ENCODE results near the gene NUMB.

NUMB gene

DNA sequence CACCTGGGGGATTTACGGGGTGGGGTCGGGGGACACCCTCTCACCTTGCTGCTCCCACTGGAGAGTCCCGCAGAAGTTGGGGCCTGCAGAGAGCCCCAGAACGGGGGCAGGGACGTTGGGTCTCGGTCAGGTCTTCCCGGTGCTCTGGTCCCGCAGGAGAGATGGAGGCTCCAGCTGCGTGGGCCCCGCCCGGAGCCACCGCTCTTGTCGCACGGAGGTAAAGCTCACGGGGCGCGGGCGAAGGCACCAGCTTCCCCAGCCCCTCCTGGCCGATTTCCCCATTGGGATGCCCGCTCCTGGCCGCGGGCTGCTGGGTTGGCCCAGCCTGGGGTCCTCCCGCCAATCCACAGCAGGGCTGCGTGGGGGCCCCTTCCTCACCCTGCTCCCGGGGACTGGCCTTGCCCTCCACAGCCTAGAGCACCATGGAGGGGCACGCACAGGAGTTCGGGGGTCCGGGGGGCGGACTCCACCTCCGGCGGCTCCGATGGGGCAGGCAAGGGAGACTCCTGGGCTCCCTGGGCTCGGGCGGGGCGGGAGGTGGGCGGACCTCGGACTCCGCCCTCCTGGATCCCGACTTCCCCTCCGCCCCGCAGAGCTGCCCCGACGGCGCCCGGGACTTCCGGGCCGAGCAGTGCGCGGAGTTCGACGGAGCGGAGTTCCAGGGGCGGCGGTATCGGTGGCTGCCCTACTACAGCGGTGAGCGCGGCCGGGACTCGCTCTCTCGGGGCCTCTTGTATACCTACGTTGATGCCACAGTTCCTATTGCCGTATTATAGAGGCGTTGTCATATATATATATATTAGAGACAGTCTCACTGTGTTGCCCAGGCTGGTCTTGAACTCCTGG, 212.6 kb downstream of the NUMB start:
- DNase-seq (ENCODE audit: low read depth) = peak; percentile 21

- no peak for DNase-seq (ENCODE audit: low read depth)
Measured at GRCh38 chr14:73244541-73245290, 213.6 kb downstream of the NUMB start.

DNA sequence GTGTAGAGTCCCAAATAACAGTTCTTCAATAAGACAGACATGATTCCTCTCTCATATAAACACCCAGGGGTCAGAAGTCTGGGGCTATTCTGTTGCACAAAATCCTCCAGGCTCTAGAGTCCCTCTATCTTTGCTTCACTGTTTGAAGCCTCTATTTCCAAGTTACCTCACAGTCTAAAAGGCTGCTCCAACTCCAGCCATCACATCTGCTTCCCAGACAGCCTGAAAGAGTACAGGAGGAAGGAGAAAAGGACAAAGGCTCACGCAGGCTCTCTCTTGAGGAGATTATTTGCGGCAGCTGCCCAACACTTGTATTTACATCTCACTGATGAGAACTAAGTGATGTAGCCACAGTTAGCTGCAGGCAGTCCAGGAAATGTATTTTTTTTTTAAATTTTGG, 214.6 kb downstream of the NUMB start:
- no peak for DNase-seq (ENCODE audit: low read depth)

DNA sequence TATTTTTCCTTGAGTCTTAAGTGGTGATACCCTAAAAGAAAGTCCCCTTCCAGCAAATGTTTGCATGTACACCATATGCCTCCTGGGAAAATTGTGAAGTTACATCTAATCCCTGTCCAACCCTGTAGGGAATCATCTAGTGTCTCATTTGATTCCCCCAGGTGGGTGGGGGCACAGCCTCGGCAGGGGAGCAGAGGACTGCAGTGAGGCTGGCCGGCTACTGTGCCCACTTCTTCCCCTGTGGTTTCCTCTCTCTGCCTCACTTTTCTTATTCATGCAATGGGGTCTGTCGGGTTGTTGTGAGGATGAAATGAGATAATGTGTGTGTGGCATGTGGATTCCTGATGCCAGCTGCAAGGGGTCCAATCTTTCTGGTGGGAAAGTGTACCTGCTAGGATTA, 215.0 kb downstream of the NUMB start:
- DNase-seq (ENCODE audit: low read depth) = no peak

DNA sequence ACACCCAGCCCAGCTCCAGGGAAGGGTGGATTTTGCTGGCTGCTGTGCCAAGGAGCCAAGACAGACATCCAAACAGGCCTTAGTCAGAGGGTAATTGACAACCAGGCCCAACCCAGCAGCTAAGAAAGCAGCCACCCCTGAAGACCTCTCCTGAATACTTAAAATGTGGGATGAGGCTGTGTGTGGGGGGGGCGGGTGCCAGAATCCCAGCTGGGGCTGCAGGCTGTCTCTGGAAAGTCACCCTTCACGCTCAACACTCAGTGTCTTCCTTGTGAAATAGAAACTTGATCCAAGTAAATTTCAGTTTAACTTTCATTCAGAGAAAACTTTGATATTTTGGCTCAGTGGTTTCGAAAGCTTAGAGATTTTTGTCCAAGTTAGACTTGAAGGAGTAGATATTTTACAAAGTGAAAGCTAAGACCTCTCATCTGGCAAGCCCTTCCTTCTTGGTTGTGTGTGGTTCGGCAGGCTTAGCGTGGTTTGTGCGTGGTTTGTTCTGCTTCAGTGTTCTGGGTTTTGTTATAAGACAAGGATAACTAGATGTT, 215.9 kb downstream of the NUMB start:
- no peak for DNase-seq (ENCODE audit: low read depth)

DNA sequence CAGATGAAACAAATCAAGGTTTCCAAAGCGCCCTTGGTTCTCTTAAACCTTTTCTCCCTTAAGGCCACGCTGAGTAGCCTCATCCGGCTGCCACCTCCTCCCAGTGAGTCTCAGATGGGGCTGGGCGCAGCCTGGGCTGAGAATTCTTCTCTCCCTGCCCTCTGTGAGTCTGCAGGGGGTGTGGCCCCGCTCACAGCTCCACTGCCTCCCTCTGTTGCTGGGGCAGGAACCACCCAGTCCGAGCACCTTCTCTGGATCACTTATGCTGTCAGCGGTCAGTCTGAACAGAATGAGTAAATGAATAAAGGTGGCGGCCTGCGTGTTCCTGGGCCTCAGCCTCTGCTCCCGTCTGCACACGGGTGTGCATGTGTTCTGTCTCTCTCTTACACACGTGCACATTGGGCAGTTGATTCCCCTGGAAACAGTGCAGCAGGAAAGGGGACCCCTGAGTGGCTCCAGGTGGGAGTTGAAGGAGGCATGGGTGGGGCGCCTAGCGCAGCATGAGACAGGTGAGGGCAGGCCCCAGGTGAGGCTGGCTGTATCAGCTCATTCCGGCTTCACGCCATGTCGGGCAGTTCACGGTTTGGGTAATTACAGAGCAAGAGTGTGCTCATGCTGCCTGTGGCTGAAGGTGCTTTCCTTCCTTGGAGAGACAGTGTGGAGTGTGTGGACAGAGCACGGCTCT, 216.7 kb downstream of the NUMB start:
- no peak for DNase-seq (ENCODE audit: low read depth)

DNA sequence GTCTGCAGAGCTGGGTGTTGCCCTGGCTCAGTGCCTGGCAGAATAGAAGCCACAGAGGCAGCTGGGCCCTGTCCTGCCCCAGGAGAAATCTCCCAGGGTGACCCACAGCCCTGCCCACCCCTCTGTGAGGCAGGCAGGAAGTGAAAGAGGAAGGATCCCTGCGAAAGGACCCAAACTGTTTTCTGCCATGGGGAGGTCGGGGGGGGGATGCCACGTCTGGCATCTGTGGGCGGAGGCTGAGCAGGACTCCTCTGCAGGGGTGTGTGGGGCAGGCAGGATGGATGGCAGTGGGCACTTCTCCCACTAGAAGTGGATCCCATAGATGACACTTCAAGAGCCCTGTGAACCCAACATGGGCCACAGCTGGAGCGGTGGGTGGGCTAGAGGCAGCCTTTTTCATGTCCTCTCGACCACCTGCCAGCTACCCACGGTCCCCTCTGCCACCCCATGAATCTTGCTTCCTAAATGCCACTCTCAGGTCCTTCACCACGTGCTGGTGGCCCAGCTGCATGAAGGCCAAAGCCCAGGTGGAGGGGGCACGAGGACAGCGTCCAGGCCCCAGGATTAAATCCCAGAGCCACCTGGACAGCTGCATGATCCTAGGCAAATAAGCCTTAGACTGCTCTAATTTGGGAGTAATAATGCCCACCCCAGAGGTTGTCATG, 217.4 kb downstream of the NUMB start:
- no peak for DNase-seq (ENCODE audit: low read depth)

DNA sequence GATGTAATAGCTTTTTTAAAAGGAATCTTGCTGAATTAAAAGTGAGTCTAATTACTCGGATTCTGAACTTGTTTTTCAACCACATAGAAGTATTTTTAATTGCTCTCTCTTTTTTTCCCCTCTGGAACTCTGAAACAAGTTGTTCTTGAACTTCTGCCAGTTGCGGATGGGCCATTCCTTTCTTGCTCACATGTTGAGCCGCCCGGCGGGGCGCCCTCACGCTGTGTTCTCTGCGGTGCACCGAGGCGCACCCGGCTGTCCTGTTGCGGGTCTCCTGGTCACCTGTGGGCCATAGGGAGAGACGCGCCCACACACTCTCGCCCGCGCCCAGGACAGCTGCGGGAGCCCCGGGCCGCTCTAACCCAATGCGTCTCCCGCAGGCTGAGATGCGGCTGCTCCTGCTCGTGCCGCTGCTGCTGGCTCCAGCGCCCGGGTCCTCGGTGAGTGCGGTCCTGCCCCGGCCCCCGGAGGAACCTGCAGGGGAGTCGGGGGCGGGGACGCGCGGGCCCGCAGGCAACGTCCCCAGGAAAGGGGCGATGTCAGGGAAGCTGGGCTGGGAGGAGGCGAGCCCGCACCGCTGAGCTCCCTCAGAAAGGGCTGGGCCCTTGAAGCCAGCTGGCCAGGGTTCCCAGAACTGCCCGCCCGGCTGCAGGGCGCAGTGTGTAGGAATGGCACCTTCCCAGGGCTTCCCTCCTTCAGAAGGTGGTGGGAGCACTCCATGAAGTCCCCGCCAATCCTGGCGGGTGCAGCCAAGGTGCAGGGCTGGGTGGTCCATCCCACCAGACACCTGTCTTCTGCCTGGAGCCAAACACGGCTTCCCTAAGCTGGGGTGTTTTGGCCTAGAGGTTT, 218.7 kb downstream of the NUMB start:
- no peak for DNase-seq (ENCODE audit: low read depth)

DNA sequence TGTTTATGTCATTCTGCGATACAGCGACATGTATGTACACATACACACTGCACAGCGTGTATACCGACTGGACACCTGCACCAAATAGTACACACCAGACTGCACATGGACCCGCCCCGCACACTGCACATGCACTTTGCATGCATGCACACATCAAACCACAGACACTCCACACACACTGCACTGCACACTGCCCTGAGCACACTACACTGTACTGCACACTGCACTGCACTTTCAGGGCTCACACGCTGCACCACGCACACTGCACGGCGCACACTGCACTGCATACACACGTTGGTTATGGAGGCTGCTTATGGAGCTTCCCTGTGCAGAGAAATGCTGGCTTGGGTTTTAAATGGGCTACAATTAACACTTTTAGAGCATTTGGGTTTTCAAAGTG, 219.4 kb downstream of the NUMB start:
- no peak for DNase-seq (ENCODE audit: low read depth)

DNA sequence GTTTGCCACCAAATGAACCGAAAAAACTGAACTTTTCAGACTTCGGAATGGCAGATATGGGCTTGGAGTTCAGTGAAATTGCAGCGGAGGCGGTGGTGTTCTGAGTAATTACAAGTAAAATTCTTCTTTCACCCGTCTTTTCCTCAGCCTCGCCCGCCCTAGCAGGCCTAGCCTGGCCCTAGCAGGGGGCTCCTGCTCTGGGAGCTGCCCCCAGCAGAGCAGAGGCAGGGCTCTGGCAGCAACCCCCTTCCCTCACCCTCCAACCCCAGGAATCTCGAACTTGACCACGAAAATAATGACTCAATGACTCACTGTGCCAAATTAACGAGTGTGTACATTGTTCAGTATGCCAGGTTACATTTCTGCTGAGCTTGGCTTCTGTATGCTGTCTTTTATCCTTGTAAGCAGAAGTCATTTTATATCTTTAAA, 219.9 kb downstream of the NUMB start:
- DNase-seq (ENCODE audit: low read depth) = no peak

GRCh38 chr14:73237786-73238423, 220.4 kb downstream of the NUMB start:
- DNase-seq (ENCODE audit: low read depth) = no peak

DNA sequence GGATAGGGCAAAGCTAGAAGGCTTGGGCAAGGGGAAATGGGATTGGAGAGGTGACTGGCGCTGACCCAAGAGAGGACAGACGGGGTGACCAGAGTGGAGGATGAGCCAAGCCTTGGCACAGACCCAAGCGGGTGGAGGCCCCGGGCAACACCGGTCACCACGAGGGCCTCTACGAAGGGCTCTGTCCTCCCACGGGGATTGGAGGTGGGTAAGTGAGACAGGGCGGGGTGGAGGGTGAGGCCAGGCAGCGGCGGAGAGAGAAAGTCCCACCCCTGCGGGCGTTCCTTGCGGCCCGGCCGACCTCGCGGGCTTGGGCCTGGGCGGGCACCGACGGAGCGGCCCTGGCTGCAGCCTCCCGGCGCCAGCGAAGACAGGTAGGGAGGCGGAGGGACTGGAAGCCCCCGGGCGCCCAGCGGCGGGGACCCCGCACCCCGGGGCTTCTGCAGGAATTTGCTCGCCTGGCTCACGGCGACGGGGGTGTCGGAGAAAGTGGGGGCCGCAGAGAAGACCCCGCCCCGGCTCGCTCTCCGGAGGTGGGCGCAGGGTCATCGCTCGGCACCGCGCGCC, 221.0 kb downstream of the NUMB start, which contains the start of gene PAPLN:
Gene PAPLN (plus strand): TSS at position 288 of the 567 bp plus-strand sequence. CDS start 2,273 bp downstream, outside the sequence.
- no peak for DNase-seq (ENCODE audit: low read depth)

DNA sequence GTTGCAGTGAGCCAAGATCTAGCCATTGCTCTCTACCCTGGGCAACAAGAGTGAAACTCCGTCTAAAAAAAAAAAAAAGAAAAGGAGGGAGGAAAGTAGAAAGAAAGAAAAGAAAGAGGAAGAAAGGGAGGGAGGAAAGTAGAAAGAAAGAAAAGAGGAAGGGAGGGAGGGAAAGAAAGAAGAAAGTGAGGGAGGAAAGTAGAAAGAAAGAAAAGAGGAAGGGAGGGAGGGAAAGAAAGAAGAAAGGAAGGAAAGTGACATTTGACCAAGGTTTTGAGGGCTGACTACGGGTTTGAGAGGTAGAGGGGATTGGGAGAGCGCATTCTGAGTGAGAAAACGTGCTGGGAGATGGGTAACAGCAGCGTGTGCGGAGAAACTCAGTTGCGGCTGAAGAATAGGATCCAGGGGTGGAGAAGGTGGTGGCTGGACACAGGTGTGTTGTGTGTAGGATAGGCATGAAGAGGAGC, 221.6 kb downstream of the NUMB start:
- DNase-seq (ENCODE audit: low read depth) = no peak

GRCh38 chr14:73236157-73236556, 222.2 kb downstream of the NUMB start:
- no peak for DNase-seq (ENCODE audit: low read depth)

DNA sequence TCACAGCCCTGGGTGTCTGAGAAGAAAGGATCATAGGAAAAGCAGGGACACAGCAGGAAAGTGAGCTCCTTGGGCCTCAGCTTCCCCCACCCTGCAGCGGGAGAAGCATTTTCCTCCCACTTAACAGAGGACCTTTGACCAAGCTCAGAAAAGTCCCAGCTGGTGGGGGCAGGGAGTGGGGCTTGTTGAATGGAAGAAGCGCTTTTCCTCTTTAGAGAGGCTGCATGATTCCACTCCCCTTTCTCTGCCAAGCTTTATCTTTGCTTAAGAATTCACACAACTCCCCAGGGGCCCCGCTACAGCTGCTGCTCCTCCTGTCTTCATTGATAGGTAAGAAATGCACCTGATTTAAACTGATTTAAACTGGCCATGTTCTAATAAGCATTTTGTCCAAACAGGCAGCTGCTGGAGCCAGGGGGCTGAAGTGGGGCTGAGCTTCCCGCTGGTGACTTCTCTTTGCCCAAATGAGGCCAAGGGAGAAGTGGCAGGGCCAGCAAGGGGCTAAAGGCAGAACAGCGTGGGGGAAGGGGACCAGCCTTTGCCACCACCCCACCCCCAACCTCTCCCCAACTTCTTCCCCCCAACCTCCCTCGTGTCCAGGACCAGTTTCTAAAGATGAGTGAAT, 222.7 kb downstream of the NUMB start:
- no peak for DNase-seq (ENCODE audit: low read depth)

GRCh38 chr14:73234586-73235394, 223.6 kb downstream of the NUMB start:
- DNase-seq (ENCODE audit: low read depth) = no peak

DNA sequence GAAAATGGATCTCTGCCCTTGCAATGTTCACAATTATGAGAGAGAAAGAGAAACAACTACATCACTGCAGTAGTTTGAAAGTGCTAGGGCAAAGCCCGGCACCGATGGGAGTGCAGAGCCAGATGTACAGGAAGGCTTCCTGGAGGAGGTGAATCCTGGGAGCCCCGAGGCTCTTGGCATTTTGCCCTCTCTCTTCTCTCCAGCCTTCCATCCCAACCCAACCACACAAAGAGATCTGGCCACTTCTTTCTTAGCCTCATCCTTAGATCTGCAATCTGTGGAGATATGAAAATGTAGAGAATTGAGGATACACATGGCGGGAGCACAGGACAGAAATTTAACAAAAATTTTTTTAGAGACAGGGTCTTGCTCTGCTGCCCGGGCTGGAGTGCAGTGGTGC, 224.3 kb downstream of the NUMB start:
- no peak for DNase-seq (ENCODE audit: low read depth)

GRCh38 chr14:73233564-73233963, 224.8 kb downstream of the NUMB start:
- DNase-seq (ENCODE audit: low read depth) = no peak

GRCh38 chr14:73232984-73233383, 225.4 kb downstream of the NUMB start:
- DNase-seq (ENCODE audit: low read depth) = no peak
